Stimulated activated naive CD8-positive, alpha-beta T cell treated with anti-CD3 and anti-CD28 coated beads, Interleukin-15, Interleukin-2, amounts not matched to agents 100 ng/mL and 50 ng/mL, for 24 hours (primary cell): ENCODE results near the gene ZNHIT1.
"Not testable (repeated sequence)": the region's sequence is repeated elsewhere in the genome, so short reads cannot be mapped to it uniquely, and the experiment has no call there.

Source experiments
- H3K27ac Mint-ChIP-seq: one replicate; pipeline ENCODE4 v1.8.0; 2021; ENCODE audit warnings: mild to moderate bottlenecking, mixed read lengths
- H3K27me3 Mint-ChIP-seq: one replicate; pipeline ENCODE4 v1.8.0; 2021; ENCODE audit warnings: mixed read lengths
- H3K36me3 Mint-ChIP-seq: one replicate; pipeline ENCODE4 v1.8.0; 2021; ENCODE audit warnings: low read depth, mixed read lengths
- H3K4me1 Mint-ChIP-seq: one replicate; pipeline ENCODE4 v1.8.0; 2021; ENCODE audit warnings: low read depth, mixed read lengths
- H3K4me3 Mint-ChIP-seq: one replicate; pipeline ENCODE4 v1.8.0; 2021; ENCODE audit warnings: mild to moderate bottlenecking, mixed read lengths
- H3K9me3 Mint-ChIP-seq: one replicate; pipeline ENCODE4 v1.8.0; 2021; ENCODE audit warnings: mixed read lengths

ZNHIT1 gene

DNA sequence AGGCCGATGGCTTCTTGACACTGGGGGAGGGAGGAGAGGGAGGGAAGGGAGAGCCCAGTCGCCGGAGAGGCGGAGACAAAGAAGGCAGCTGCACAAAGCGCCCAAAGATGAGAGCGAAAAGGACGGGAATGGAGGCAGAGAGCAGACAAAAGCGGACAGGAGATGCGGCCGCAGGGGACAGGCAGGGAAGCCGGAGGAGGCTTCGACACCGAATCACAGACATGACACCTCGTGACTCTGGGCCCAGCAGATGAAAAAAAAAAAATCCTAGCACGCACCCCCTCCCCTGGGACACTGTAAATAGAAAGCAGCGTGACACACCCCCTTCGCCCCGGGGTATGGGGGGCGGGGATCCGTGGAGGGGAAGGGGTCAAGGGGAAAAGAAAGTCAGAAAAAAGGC is 38.8 kb upstream of the ZNHIT1 start:
- Mint-ChIP-seq H3K9me3 (no peaks in the 10 kb centered on the region), H3K27me3 (peaks cover 67% of the 10 kb centered on the region), H3K4me1 (peaks cover 13% of the 10 kb centered on the region), H3K4me3 (no peak overlapping the region), H3K27ac (no peak overlapping the region), H3K36me3 (no peaks in the 10 kb centered on the region)

DNA sequence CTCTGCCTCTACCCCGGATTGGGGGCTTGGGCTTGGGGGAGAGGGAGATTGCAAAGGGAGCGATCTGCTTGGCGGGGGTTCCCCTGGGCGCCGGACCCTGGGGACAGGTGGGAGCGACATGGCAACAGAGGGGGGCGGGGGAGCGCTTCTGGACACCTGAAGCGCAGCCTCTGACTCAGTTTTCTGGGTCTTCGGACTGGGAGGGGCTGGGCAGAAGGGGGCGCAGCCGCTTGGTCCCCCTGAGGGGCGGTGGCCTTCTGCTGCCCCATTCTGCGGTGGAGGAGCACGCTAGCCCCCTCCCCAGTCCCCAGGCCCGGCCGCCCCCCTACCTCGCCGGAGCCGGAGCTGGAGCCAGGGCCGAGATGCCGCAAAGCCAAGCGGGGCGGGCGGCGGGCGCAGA is 38.3 kb upstream of the ZNHIT1 start:
- H3K36me3 Mint-ChIP-seq, result no peaks in the 10 kb centered on the region
- no peak overlapping the region for H3K4me3 Mint-ChIP-seq
- peaks cover 9% of the 10 kb centered on the region for H3K4me1 Mint-ChIP-seq
- H3K27ac Mint-ChIP-seq, result no peak overlapping the region
- peaks cover 64% of the 10 kb centered on the region for H3K27me3 Mint-ChIP-seq
- H3K9me3 Mint-ChIP-seq, result no peaks in the 10 kb centered on the region

DNA sequence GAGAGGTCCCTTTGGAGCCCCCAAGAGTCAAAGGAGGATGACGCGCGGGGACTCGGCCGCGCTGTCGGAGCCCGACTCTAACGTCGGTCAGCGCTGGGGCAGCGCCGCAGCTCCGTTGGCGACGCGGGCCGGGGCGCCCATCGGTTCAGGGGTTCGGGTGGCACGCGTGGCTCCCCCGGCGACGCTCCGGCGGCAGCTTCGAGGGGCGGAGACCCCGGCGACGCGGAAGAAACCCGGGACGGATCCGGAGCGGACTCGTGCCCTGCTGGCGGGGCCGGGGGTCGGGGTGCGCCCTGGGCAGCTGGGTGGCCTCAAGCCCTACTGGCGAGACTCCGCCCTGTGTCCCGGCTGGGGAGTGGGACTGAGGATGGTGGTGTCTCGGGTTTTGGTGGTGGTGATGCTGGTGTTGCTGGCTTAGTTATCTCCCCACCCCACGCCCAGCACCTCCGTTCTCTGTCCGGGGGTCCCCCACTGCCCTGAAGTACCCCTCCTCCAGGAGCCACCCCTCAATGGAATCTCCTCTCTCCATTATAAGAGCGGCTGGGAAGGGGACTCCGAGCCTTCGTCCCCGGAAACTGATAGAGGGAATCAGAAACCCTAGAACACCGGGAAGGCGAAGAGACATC is 37.7 kb upstream of the ZNHIT1 start, which contains the start of gene NAT16:
Gene NAT16 (minus strand): TSS at position 164 of the 626 bp plus-strand sequence. CDS start 5,486 bp downstream, outside the sequence.
- Mint-ChIP-seq H3K36me3 (no peaks in the 10 kb centered on the region), H3K27ac (no peak within 1 kb of the TSS), H3K4me1 (peaks cover 9% of the 10 kb centered on the region), H3K27me3 (peaks cover 63% of the 10 kb centered on the region), H3K9me3 (no peaks in the 10 kb centered on the region), H3K4me3 (no peak within 1 kb of the TSS)

DNA sequence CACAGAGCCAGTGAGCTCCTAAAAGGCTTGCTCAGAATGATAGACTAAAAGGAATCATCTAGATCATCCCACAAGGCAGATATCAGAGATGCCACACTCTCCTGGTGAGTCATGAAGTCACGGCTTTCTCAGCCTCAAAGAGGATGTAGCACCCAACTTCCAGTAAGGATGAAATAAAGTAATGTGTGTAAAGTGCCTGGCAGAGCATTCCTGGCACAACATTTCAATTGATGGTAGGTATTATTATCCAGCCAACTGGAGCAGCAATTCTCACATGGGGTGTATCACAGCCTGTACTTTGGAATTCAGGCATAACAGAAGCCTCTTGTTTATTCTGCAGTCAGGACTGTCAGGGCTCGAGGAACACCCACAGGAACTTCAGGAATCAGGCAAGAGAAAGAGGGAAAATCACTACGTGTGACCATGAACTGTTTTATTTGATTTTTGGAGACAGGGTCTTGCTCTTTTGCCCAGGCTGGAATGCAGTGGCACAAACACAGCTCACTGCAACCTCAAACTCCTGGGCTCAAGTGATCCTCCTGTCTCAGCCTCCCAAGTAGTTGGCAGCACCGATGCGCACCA is 32.6 kb upstream of the ZNHIT1 start:
- Mint-ChIP-seq H3K9me3 (no peaks in the 10 kb centered on the region), H3K27ac (no peak overlapping the region), H3K4me3 (no peak overlapping the region), H3K4me1 (peaks cover 5% of the 10 kb centered on the region), H3K36me3 (no peaks in the 10 kb centered on the region), H3K27me3 (peaks cover 33% of the 10 kb centered on the region)

DNA sequence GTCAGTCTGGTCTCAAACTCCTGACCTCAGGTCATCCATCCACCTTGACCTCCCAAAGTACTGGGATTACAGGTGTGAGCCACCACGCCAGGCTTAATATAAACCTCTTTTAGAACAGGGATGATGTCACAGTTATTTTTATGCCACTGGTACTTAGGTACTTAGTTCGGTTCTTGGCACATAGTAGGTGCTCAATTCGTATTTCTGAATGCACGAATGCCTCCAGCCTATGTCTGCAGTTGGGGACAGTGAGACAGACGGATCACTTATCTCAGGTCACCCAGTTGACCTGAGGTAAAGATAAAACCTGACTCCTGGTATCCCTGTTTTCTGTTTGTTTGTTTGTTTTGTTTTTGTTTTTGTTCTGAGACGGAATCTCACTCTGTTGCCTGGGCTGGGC is 31.8 kb upstream of the ZNHIT1 start:
- H3K27me3 Mint-ChIP-seq, result peaks cover 25% of the 10 kb centered on the region
- no peaks in the 10 kb centered on the region for H3K36me3 Mint-ChIP-seq
- no peaks in the 10 kb centered on the region for H3K9me3 Mint-ChIP-seq
- H3K4me3 Mint-ChIP-seq, result no peak overlapping the region
- no peak overlapping the region for H3K27ac Mint-ChIP-seq
- no peaks in the 10 kb centered on the region for H3K4me1 Mint-ChIP-seq

GRCh38 chr7:101186844-101187428 is 31.0 kb upstream of the ZNHIT1 start:
- H3K27me3 Mint-ChIP-seq, result peaks cover 25% of the 10 kb centered on the region
- H3K4me1 Mint-ChIP-seq, result no peaks in the 10 kb centered on the region
- no peak overlapping the region for H3K27ac Mint-ChIP-seq
- no peaks in the 10 kb centered on the region for H3K36me3 Mint-ChIP-seq
- H3K9me3 Mint-ChIP-seq, result no peaks in the 10 kb centered on the region
- H3K4me3 Mint-ChIP-seq, result no peak overlapping the region

GRCh38 chr7:101189109-101189508 is 28.9 kb upstream of the ZNHIT1 start:
- Mint-ChIP-seq H3K27me3 (peaks cover 15% of the 10 kb centered on the region), H3K27ac (no peak overlapping the region), H3K4me1 (peaks cover 3% of the 10 kb centered on the region), H3K36me3 (no peaks in the 10 kb centered on the region), H3K9me3 (no peaks in the 10 kb centered on the region), H3K4me3 (no peak overlapping the region)

DNA sequence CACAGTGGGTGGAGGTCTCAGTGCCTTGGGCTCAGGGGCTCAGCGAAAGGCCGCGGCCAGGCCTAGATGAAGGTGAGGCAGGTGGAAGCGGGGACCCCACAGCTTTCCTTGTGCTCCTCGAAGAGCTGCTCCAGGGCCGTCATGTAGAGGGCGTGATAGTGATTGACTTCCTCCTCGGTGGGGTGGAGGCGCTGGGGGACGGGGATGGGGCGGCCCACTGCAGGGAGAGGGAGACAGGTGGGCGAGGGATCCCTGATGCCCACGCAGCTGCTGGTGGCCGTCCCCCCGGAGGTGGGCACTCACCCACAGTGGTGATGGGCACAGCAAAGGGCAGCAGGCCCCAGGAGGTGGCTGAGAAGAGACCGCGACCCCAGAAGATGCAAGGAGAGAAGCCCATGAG is 22.1 kb upstream of the ZNHIT1 start:
- Mint-ChIP-seq H3K9me3 (no peaks in the 10 kb centered on the region), H3K36me3 (no peaks in the 10 kb centered on the region), H3K27ac (no peak overlapping the region), H3K4me3 (no peak overlapping the region), H3K27me3 (peaks cover 14% of the 10 kb centered on the region), H3K4me1 (peaks cover 5% of the 10 kb centered on the region)

DNA sequence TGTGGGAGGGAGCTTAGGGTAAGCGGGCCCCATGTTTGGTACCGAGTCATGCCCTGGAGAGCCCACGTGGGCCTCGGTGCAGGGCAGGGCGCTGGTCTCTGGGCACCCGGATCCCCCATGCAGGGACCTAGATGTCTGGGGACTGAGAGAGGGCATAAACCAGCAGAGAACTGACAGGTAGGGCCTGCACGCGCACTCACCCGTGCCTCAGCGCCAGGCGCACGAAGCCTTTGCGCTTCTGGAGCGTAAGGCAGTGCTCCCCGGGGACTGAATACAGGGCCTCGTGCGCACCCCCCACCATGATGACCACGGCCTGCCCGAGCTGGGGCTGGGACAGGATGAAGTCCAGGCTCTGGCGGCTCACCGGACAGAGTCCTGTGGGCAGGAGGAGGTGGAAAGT is 20.0 kb upstream of the ZNHIT1 start:
- peaks cover 4% of the 10 kb centered on the region for H3K4me1 Mint-ChIP-seq
- H3K9me3 Mint-ChIP-seq, result no peaks in the 10 kb centered on the region
- no peak overlapping the region for H3K27ac Mint-ChIP-seq
- no peaks in the 10 kb centered on the region for H3K36me3 Mint-ChIP-seq
- H3K27me3 Mint-ChIP-seq, result peaks cover 28% of the 10 kb centered on the region
- H3K4me3 Mint-ChIP-seq, result no peak overlapping the region

DNA sequence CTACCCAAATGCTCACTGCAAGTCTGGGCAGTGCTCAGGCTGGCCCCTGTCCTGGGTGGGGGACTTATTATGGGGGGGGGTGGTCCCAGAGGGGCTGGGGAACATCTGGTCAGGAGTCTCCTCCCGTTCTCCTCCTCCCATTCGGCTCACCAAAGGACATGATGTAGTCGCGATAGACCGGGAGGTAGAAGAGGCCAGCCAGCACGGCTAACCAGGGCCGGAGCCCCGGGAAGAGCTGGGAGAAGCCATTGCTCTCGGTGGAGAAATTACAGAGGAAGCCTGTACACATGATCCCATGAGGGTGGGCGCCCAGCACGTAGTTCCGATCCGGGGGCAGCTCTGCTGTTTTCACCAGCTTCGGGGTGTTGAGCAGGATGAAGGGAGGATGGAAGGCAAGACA is 19.5 kb upstream of the ZNHIT1 start:
- Mint-ChIP-seq H3K36me3 (no peaks in the 10 kb centered on the region), H3K27ac (no peak overlapping the region), H3K4me1 (peaks cover 4% of the 10 kb centered on the region), H3K27me3 (peaks cover 30% of the 10 kb centered on the region), H3K4me3 (no peak overlapping the region), H3K9me3 (no peaks in the 10 kb centered on the region)

GRCh38 chr7:101199522-101199921 is 18.4 kb upstream of the ZNHIT1 start:
- not testable (repeated sequence) for H3K36me3 Mint-ChIP-seq, H3K9me3 Mint-ChIP-seq, H3K27ac Mint-ChIP-seq, H3K4me3 Mint-ChIP-seq, H3K4me1 Mint-ChIP-seq
- H3K27me3 Mint-ChIP-seq, result peaks cover 35% of the 10 kb centered on the region

DNA sequence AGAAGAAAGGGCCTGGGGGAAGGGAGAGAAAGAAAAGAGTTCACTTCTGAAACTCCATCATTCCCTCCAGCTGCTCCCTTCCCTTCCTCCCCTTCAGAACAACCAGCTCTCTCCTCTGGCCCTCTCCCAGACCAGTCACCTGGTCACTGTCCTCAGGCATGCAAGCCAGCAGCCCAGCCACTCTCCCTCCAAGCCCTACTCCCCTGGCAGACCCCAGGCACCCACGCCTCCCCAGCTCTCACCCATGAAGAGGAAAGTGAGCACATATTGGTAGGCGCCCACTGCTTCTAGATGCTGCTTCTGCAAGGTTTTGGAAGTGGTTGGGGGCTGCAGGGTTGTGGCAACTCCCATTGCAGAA is 17.5 kb upstream of the ZNHIT1 start:
- no peak overlapping the region for H3K27ac Mint-ChIP-seq
- H3K27me3 Mint-ChIP-seq, result peaks cover 35% of the 10 kb centered on the region
- H3K4me1 Mint-ChIP-seq, result peaks cover 7% of the 10 kb centered on the region
- no peak overlapping the region for H3K4me3 Mint-ChIP-seq
- H3K36me3 Mint-ChIP-seq, result no peaks in the 10 kb centered on the region
- no peaks in the 10 kb centered on the region for H3K9me3 Mint-ChIP-seq

DNA sequence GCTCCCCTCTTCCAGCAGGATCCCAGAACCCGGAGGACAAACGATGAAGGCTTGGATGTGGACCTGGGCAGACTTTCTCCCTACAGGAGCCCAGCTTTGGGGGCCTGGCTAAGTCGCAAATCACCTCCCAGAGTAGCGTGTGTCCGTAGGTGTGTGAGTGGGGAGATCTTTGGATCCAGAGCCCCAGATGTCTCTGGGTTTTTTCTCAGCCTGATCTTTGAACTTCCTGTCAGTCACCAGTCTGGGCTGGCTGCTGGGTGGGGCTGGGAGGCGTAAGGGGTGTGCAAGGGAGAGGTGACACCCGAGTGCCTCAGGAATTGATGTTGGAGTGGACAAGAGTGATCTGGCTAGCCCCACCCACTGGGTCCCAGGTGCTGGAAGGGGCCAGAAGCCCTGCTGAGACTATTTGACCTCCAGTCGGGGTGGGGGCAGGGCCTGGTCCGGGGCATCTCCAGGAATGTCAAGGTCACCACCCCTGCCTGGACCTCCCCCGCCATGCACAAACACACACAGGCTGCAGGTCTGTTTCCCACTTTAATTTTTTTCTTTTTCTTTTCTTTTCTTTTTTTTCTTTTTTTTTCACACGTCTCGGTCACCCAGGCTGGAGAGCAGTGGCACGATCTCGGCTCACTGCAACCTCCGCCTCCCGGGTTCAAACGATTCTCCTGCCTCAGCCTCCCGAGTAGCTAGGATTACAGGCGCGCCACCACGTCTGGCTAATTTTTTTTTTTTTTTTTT is 16.9 kb upstream of the ZNHIT1 start, which contains the start of gene MOGAT3:
Gene MOGAT3 (minus strand): TSS at position 175 of the 738 bp plus-strand sequence. CDS start 182 bp downstream, outside the sequence.
- no peaks in the 10 kb centered on the region for H3K9me3 Mint-ChIP-seq
- H3K4me1 Mint-ChIP-seq, result peaks cover 7% of the 10 kb centered on the region
- no peaks in the 10 kb centered on the region for H3K36me3 Mint-ChIP-seq
- no peak within 1 kb of the TSS for H3K27ac Mint-ChIP-seq
- H3K4me3 Mint-ChIP-seq, result no peak within 1 kb of the TSS
- H3K27me3 Mint-ChIP-seq, result peaks cover 35% of the 10 kb centered on the region

- Mint-ChIP-seq H3K4me1 (peaks cover 12% of the 10 kb centered on the region), H3K4me3 (no peak overlapping the region), H3K9me3 (no peaks in the 10 kb centered on the region), H3K27me3 (peaks cover 35% of the 10 kb centered on the region), H3K27ac (no peak overlapping the region), H3K36me3 (no peaks in the 10 kb centered on the region)
Observed at GRCh38 chr7:101201695-101202602, 16.0 kb upstream of the ZNHIT1 start.
